Stimulated activated CD8-positive, alpha-beta memory T cell treated with anti-CD3 and anti-CD28 coated beads, Interleukin-15, amount 100 ng/mL, for 1 hour (primary cell): ENCODE data around the gene ZNF474.

Experiments used
- DNase-seq: peaks from one replicate; pipeline ENCODE4 v3.0.0-alpha.2; 2020; ENCODE audit warnings: low read depth

Gene ZNF474

DNA sequence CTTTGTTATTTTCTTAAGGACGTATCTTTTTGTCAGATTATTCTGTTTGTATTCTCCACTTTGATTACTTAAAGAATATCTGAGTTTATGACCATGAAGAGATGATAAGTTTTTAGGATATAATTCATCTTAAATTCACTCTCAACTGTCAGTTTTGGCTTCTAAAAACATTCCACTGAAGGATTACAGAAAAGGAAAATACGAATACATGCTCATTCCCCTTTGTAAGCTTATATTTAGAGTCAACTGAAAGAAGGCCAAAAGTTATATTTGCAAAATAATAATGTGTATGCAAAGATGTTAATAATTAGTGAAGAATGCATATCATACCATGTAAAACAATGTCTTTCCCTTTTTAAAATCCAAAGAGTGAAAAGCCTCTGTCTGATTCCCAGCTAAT, 52.5 kb downstream of the ZNF474 start:
- DNase-seq: no peak

DNA sequence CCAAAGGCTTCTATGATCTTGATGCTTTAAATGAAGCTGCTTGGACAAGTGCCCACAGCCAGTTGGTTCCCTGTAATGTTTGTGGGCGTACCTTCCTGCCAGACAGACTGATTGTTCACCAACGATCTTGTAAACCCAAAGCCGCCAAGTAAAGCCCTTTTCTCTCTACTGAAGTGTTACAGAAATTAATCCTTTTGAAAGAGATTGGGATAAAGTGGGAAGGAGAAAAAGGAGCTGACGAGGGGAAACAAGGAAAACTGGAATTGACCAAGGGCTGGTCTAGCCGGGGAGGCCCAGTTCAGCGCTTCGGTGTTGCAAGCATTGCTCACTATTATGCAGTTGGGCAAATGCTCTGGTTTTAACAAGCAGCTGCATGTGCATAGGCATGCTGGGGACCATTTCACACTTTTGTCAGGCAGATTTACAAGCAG, 53.2 kb downstream of the ZNF474 start:
- DNase-seq: no peak

DNA sequence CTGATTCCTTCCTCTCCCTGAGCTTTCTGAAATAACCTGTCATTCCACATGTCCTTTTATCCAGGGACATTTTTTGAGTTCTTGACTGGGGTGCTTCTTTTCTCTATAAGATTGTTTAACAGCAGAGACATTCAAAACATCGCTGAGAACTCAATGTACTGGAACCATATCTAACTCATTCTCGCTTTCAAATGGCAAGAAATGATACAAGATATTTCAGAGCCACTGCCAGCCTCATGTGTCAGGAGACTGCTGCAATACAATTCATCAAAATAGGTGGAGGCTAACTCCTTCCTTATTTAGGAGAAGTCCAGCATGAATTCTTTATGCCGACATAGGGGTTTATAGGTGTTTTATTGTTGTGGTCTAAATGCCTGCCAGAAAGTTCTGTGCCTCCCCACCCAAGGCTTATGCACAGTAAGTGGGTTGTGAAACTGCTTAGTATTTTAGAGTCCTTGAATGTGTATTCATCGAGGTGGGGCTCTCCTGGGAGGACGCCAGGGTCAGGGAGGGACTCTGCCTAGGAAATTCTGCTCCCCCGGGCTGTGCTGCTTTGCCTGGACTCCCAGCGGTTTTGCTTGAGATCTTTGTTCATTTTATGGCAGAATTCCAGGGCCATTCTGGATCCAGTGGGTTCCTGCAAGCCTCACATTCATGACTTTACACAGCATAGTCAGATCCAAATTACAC, 53.9 kb downstream of the ZNF474 start:
- no peak for DNase-seq

DNA sequence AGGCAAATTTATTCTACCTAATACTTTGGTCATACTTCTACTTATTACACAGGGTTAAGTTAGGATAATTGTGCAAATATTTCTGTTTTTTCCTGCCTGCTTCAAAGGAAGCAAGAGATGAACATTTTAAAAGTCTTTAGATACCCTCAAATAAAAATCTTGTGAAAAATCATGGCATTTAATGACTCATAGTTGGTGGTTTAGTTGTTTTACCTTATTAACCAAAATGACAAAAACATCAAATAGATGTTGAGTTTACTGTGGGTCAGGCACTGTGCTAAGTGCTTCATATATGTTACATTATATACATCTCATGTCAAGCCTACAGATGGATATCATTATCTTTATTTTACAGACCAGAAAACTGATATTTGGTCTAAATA, 54.4 kb downstream of the ZNF474 start:
- no peak for DNase-seq

DNA sequence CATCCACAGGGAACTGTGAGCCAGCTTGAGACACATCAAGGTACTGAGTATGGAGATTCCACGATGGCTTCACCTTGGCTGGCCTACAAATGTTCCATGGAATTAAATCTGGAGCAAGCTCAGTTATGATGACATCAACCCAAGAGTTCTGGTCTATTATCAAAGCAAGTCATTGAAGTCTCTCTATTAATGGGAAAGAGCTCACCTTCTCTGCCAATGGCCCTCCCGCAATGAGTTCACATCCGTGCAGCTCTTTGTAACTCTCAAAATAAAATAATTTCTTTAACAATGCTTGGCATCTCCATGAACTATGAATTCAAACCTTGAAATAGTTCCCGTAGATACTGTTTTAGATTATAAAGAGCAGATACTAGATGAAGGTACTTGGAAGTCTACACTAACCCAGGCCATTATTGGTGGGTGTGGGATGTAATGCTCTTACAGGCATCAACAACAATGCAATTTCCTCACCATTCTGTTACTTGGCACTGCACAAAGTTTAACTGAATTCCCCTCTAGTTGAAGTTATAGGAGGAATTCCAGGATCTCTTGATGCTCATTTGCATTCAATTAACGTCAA, 55.4 kb downstream of the ZNF474 start:
- DNase-seq: no peak

DNA sequence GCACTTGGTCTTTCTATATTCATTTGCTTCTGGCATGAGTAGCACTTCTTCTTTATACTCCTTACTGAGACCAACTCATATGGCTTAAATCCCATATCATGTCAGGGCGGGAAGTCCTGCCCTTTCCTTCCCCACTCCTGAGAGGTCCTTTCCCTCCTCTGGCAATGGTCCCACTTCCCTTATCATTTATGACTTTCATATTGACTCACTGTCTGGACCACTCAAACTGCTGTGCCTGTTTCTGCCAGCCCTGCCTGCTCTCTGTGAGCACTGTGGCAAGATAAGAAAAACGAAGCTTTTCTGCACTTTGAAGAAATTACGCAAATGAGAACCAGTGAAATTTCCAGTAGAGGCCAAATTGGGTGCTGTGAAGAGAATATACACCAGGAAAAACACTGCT, 58.1 kb downstream of the ZNF474 start:
- no peak for DNase-seq

DNA sequence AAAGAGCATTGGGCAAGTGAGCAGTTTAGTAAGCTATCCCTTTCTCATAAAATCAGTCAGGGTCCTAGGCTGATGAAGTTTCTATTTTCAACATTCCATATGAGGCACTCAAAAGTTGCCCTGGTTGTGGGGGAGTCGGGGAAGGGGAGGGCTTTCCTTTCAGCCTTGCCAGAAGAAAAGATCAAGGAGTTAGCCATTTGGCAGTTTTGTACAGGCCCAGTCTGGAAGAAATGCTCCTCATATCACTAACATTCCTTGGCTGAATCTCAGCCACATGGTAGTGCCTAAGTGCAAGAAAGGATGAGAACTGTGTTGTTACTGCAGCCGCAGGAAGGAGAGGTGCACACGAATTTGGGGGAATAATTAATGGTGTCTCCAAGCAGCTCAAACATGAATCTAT, 60.8 kb downstream of the ZNF474 start:
- no peak for DNase-seq

DNA sequence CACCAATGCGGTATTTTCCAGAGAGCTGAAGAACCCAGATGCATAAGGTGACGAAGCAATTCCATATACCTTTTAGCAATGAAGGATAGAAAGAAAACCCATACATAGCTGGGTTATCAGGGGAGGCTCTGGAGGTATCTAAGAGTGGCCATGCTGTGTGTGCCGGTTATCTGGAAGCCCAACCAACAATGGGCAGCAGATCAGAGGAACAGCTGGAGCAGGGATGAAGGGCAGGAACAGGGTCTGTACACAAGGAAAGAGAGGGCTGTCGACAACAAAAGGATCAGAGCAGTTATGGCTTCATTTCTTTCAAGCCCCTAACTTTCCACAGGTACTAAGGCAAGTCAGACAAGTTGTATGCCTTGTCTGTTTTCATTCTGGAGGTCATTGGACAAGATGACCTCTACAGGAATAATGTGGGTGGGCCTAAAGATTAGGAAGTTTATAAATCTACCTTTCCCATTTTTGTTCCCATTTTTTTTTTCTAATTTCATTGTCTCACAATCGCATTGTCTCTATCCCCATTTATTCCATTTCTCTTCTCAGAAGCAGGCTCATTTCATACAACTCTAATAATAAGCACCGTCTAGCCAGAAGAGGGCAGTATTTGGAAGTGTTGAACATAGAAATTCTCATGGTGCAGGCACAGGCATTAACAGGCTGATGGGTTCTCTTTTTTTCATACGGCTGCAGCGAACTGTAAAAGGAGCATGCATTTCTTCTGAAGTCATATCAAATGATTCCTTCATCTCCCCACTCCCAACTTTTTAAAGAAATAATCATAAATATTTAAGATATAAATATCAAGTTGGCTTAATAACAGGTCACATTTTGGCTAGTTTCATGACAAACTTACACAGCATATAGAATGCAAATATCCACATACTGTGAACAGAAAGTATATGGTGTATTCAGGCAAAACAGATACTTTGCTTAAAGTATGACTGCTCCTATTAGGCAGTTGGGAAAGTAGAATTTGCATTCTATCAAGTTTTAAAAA, 63.5 kb downstream of the ZNF474 start:
- DNase-seq: no peak

DNA sequence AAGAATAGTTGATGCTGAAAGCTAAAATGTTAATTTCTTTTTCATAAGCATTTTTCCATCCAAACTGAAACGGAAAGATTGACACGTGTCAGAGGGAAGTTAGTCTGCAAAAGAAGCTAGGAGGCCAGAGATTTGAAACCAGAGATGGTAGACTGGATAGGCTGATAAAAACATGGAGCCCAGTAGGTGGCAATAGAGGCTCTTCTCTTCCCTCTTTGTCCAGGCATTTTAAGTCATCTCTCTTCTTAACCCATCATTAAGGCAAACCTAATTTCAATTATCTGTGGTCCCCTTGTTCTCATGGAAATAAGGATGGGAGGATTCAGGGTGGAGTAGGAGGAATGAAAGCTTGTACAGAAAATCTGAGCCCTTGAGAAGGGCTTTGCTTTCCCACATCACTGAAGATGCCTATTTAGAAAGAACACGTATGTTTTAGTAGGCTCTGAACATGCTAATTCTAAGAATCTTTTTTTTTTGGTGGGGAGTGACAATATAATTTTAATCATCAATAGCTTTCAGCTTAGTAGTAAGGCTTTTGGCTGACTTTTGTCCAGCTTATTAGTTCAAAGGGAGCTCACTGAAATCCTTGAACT, 66.6 kb downstream of the ZNF474 start:
- DNase-seq: no peak

DNA sequence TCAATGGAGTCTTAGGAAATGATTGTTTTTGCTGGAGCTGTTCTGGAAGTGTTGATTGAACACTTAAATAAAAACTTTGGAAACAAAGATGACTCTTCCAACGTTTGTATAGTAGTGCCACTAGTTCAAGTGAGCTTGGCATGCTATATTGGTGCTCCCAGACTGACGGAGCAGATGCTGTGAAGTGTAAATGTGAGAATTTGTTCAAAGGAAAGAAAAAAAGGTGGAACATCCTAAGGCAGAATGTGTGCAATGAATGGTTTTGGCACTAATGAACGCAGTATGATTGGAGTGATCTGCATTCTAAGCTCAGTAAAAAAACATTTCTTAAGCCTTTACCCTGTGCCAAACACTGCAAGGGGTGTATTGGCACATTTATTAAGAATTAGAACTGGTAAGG, 69.8 kb downstream of the ZNF474 start:
- DNase-seq: no peak

DNA sequence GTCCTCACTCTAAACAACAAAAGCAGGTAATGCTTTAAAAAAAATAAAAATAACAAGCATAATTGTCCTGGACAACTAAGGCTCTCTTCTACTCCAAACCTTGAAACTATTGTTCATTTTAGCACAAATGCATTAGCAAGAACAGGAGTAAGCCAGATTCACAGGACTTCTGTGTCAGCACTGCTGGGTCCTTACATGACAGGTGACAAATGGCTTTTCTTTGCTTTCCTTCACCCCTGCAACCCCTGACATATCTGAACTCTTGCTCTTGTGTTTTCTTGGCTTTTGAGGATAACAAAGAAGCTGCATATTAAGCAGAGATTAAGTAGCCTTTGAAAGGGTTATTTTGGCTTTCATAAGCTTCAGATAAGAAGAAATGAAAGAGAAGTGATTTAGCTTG, 71.1 kb downstream of the ZNF474 start:
- DNase-seq: no peak

DNA sequence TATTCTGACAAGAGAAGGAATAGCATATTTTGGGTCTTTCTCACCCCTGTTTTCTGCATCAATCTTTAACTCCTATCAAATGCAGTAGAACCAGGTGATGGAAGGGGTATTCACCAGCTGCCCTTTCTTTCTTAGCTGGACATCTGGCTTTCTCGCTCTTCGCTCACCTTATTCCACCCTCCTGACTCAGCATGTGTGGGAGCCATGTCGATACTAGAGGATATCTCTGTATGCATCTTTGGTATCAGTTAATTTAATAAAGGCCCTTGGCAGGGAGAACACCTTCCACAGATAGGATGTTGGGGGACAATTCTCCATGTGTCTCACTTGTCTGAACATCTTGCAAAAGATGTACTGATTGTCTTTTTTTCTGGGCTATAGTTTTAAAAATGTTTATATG, 71.5 kb downstream of the ZNF474 start:
- DNase-seq: no peak

DNA sequence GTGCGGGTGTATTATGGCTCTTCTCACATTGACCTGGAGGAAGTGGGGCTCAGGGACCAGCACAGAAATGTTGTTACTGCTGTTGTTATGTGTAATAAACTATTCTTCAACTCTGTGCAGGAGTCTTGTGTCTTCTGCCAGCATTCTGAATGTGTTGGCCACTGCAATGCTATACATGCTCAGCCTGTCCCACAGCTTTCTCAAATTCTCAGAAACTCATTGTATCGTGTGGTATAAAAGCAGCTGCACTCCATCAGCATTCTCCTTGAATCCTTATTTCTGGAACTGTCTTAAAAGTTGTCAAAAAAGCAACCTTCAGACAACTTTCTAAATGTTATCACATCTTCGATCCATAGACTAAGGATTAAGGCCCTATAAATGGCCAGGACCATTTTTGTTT, 72.0 kb downstream of the ZNF474 start:
- DNase-seq: no peak

DNA sequence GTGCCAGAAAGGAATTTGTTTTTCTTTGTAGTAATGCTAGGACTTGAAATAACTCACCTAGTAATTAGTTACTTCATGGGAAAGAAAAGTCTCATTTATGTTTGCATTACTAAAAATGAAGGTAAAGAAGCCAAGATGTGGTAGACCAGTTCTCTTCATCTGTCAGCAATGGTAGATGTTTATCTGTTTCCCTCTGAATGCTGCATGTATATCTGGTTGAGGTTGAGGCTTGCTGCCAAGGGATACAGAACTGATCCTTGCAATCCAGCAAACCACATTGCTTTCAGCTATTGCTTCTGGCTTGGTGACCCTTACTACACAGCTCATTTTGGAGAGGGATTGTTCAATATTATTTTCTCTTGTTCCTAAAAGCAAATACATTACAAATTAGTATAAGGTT, 73.6 kb downstream of the ZNF474 start:
- no peak for DNase-seq
